GM12801 (cell line): ENCODE measurements around the gene KRTAP8-1.

Experiments
- CTCF ChIP-seq: IDR thresholded peaks from one replicate; pipeline ENCODE4 v1.5.1; 2011; ENCODE audit warnings: control low read depth; ENCODE audit not compliant: insufficient read length; ENCODE audit errors: extremely low read depth

Gene KRTAP8-1

GRCh38 chr21:30813174-30813573, at the start of gene KRTAP8-1:
Gene KRTAP8-1 (minus strand): TSS chr21:30813274. CDS start chr21:30813220, 54 bp downstream.
- no peak for TF ChIP-seq CTCF

- no peak for TF ChIP-seq CTCF
Observed at GRCh38 chr21:30847627-30848500, 34.8 kb upstream of the KRTAP8-1 start.

GRCh38 chr21:30842990-30843389, 29.9 kb upstream of the KRTAP8-1 start:
- no peak for TF ChIP-seq CTCF

- TF ChIP-seq CTCF, result no peak
Observed at GRCh38 chr21:30839304-30839703, 26.2 kb upstream of the KRTAP8-1 start.

- TF ChIP-seq CTCF, result no peak
Observed at GRCh38 chr21:30838536-30838935, 25.5 kb upstream of the KRTAP8-1 start.

GRCh38 chr21:30831194-30831765, 18.2 kb upstream of the KRTAP8-1 start:
- no peak for TF ChIP-seq CTCF

- no peak for TF ChIP-seq CTCF
Observed at GRCh38 chr21:30829659-30830058, 16.6 kb upstream of the KRTAP8-1 start, which contains the start of gene KRTAP7-1. Gene KRTAP7-1 (minus strand): TSS chr21:30829759. CDS start chr21:30829698, 61 bp downstream.
